K562 (cell line): ENCODE measurements around the gene ERAL1. TPM values are rescaled to one million over a fixed set of nuclear protein-coding genes. Genes with fewer than 3 reads are reported as not detected.

Experiments used
- ATF7 ChIP-seq: fragments of 450-650 bp; IDR thresholded peaks from 2 replicates; pipeline ENCODE4 v1.7.1; 2014; ENCODE audit warnings: mild to moderate bottlenecking, moderate library complexity
- CLOCK ChIP-seq: fragments of 250-450 bp; sonication (Bioruptor Pico); IDR thresholded peaks from 2 replicates; pipeline ENCODE4 v1.4.0; 2020; ENCODE audit warnings: mild to moderate bottlenecking, moderate library complexity, borderline replicate concordance
- CREB1 ChIP-seq, 2 experiments: sonication (generic) in 1 of 2; formaldehyde crosslinking in 1 of 2; IDR thresholded peaks; 2 replicates each; pipeline versions ENCODE4 v1.6.1 to v1.8.0; 2012 to 2022; ENCODE audit warnings: inconsistent platforms in 1 of 2, mild to moderate bottlenecking in 1 of 2, missing genetic modification reagents in 1 of 2, moderate library complexity in 1 of 2
- E2F3 ChIP-seq: fragments of 250-450 bp; sonication (Bioruptor Pico); IDR thresholded peaks from 2 replicates; pipeline ENCODE4 v1.4.0; 2020; ENCODE audit warnings: mild to moderate bottlenecking
- FUS ChIP-seq: fragments of 200-400 bp; formaldehyde crosslinking; optimal IDR thresholded peaks from 2 replicates; pipeline ENCODE3; 2017; ENCODE audit warnings: low read depth, low read length
- GABPB2 ChIP-seq: fragments of 250-450 bp; sonication (Bioruptor Pico); conservative IDR thresholded peaks from 2 replicates; pipeline ENCODE4 v1.5.1; 2021; ENCODE audit warnings: mild to moderate bottlenecking
- IRF2 ChIP-seq: sonication (generic); formaldehyde crosslinking; IDR thresholded peaks from 2 replicates; pipeline ENCODE4 v1.8.1; 2022; ENCODE audit warnings: mild to moderate bottlenecking, missing genetic modification reagents
- MCM7 ChIP-seq, 2 experiments: fragments of 450-650 bp; IDR thresholded peaks; 2 replicates each; pipeline ENCODE4 v1.6.1; 2016 to 2018
- NFE2 ChIP-seq: IDR thresholded peaks from 2 replicates; pipeline ENCODE4 v1.6.1; 2014; ENCODE audit warnings: antibody characterized with exemption, low read depth
- NFIC ChIP-seq: fragments of 450-650 bp; IDR thresholded peaks from 2 replicates; pipeline ENCODE4 v1.6.1; 2017; ENCODE audit warnings: mild to moderate bottlenecking, inconsistent platforms
- NR1H2 ChIP-seq: sonication (generic); formaldehyde crosslinking; IDR thresholded peaks from 2 replicates; pipeline ENCODE4 v1.4.0; 2020; ENCODE audit warnings: mild to moderate bottlenecking, missing genetic modification reagents
- PHB2 ChIP-seq: fragments of 450-650 bp; IDR thresholded peaks from 2 replicates; pipeline ENCODE4 v1.6.1; 2017; ENCODE audit warnings: low read depth
- RCOR1 ChIP-seq, 2 experiments: IDR thresholded peaks; 2 replicates each; pipeline ENCODE4 v1.6.1; 2012; ENCODE audit warnings: low read depth in 2 of 2, low read length in 2 of 2, borderline replicate concordance in 1 of 2, improper control_type of control experiment in 1 of 2
- SRSF7 ChIP-seq: fragments of 200-400 bp; formaldehyde crosslinking; optimal IDR thresholded peaks from 2 replicates; pipeline ENCODE3; 2017; ENCODE audit warnings: mild to moderate bottlenecking, low read depth, low read length
- ZC3H4 ChIP-seq: sonication (generic); formaldehyde crosslinking; IDR thresholded peaks from 2 replicates; pipeline ENCODE4 v1.9.0; 2021; ENCODE audit warnings: missing genetic modification reagents, borderline replicate concordance
- ZNF133 ChIP-seq: fragments of 250-450 bp; sonication (Bioruptor Pico); IDR thresholded peaks from 2 replicates; pipeline ENCODE4 v1.4.0; 2020; ENCODE audit warnings: mild to moderate bottlenecking
- ZNF24 ChIP-seq: fragments of 450-650 bp; IDR thresholded peaks from 2 replicates; pipeline ENCODE4 v1.6.1; 2016
- ZNF436 ChIP-seq: fragments of 250-450, 450-650 bp; sonication (Bioruptor Pico); formaldehyde crosslinking; IDR thresholded peaks from 2 replicates; pipeline ENCODE4 v1.7.0; 2020; ENCODE audit warnings: mild to moderate bottlenecking
- ZNF584 ChIP-seq: fragments of 200-800 bp; sonication (Bioruptor generic); IDR thresholded peaks from 2 replicates; pipeline ENCODE4 v1.6.1; 2016; ENCODE audit warnings: low read depth, mild to moderate bottlenecking, missing genetic modification characterization, missing compliant biosample characterization
- ZNF639 ChIP-seq, 2 experiments: fragments of 200-800 bp in 1 of 2; sonication (Bioruptor generic) in 1 of 2; sonication (generic) in 1 of 2; formaldehyde crosslinking in 1 of 2; IDR thresholded peaks in 1 of 2; conservative IDR thresholded peaks in 1 of 2; 2 replicates each; pipeline versions ENCODE4 v1.5.0 to v1.6.1; 2016 to 2020; ENCODE audit warnings: missing compliant biosample characterization in 1 of 2, missing genetic modification characterization in 1 of 2, missing genetic modification reagents in 1 of 2
- ZNF707 ChIP-seq: fragments of 250-450 bp; sonication (Bioruptor Pico); conservative IDR thresholded peaks from 2 replicates; pipeline ENCODE4 v1.8.0; 2022; ENCODE audit warnings: inconsistent platforms, mild to moderate bottlenecking, moderate library complexity
- polyA plus RNA-seq, 8 experiments: library from polyadenylated mRNA; depleted of rRNA in 4 of 8; stranded (reverse) in 5 of 8; unstranded in 3 of 8; fragments of >200 nt; fragmentation: Nextera tagmentation in 2 of 8; fragmentation: Illumina TruSeq in 1 of 8; extraction: Ambion mirVana in 2 of 8; extraction: Trizol in 1 of 8; gene quantifications; 2 replicates each; pipeline versions ENCODE4 v1.2.1 to v1.2.3, GENCODE V29; 2011 to 2014; ENCODE audit warnings: inconsistent platforms in 1 of 8, missing spikeins in 1 of 8
- total RNA-seq, 7 experiments: library from RNA; depleted of rRNA in 6 of 7; stranded (reverse); fragments of >200 nt in 6 of 7; fragmentation: Illumina TruSeq in 2 of 7; extraction: Trizol in 2 of 7; gene quantifications; 2 replicates each; pipeline versions ENCODE4 v1.2.1 to v1.2.3, GENCODE V29; 2011 to 2021; ENCODE audit warnings: low replicate concordance in 1 of 7
- TF ChIP-seq, protein P1 (sequence below): fragments of 200-400 bp; formaldehyde crosslinking; IDR thresholded peaks from 2 replicates; pipeline ENCODE4 v1.6.1; 2017; ENCODE audit warnings: mild to moderate bottlenecking, low read depth, low read length, moderate library complexity

The ERAL1 gene
- total and polyA plus RNA-seq, 9 of the 15 experiments (the other 6 are each of a cell fraction or from before 2014, with no cell fraction given) = 37.5 to 351 (median 106) TPM

- TF ChIP-seq CLOCK (CRISPR knock-in tag) = no peak
- no peak for TF ChIP-seq E2F3
- no peak for TF ChIP-seq CREB1 (IDR thresholded peaks at IDR 0.05)
- no peak for TF ChIP-seq CREB1 (CRISPR knock-in tag; IDR thresholded peaks at IDR 0.05)
- TF ChIP-seq ZNF707 (CRISPR knock-in tag) = no peak
- TF ChIP-seq PHB2 = no peak
- TF ChIP-seq IRF2 (CRISPR knock-in tag) = no peak
- no peak for TF ChIP-seq FUS
- no peak for TF ChIP-seq ZNF133
- TF ChIP-seq SRSF7 = no peak
- no peak for TF ChIP-seq ZNF24
- TF ChIP-seq ZNF584 (CRISPR knock-in tag) = no peak
- TF ChIP-seq ZNF639 (CRISPR knock-in tag; conservative IDR thresholded peaks at IDR 0.05 in 1 of 2, IDR thresholded peaks at IDR 0.05 in 1 of 2) = no peak
- no peak; a peak in 1 of 4 replicates for TF ChIP-seq RCOR1 (IDR thresholded peaks at IDR 0.05; ENCODE audit: borderline replicate concordance in 1 of 2, low read depth in 2 of 2, low read length in 2 of 2)
- TF ChIP-seq ATF7 = peak; percentile 49; the same call in 1 of the 2 replicates
- no peak for TF ChIP-seq GABPB2
- no peak for TF ChIP-seq NR1H2 (CRISPR knock-in tag)
- TF ChIP-seq, protein P1, sequence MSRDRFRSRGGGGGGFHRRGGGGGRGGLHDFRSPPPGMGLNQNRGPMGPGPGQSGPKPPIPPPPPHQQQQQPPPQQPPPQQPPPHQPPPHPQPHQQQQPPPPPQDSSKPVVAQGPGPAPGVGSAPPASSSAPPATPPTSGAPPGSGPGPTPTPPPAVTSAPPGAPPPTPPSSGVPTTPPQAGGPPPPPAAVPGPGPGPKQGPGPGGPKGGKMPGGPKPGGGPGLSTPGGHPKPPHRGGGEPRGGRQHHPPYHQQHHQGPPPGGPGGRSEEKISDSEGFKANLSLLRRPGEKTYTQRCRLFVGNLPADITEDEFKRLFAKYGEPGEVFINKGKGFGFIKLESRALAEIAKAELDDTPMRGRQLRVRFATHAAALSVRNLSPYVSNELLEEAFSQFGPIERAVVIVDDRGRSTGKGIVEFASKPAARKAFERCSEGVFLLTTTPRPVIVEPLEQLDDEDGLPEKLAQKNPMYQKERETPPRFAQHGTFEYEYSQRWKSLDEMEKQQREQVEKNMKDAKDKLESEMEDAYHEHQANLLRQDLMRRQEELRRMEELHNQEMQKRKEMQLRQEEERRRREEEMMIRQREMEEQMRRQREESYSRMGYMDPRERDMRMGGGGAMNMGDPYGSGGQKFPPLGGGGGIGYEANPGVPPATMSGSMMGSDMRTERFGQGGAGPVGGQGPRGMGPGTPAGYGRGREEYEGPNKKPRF = no peak
- TF ChIP-seq ZNF436 (CRISPR knock-in tag) = no peak
- no peak for TF ChIP-seq NFIC
- TF ChIP-seq MCM7 (IDR thresholded peaks at IDR 0.05) = no peak
- TF ChIP-seq ZC3H4 (CRISPR knock-in tag) = no peak; the same call in 1 of the 2 replicates
- TF ChIP-seq NFE2 = no peak
Observed at GRCh38 chr17:28812091-28812747, 42.6 kb upstream of the ERAL1 start (continued).
